OCI-LY7 (cell line): ENCODE results near the gene RAPGEF4. TPM values are rescaled to one million over a fixed set of nuclear protein-coding genes. Genes with fewer than 3 reads are reported as not detected.

Source experiments
- BruUV-seq: library from RNA; stranded (reverse); fragments of 400-500 nt; replicated peaks from 2 replicates; lab custom pipeline; 2021; lab: Mats Ljungman, UMichigan
- CTCF ChIA-PET: fragments of 300-600 bp; sonication (Branson Sonifier 250); formaldehyde crosslinking; loops from one replicate; lab custom pipeline; 2022; ENCODE audit warnings: antibody characterized with exemption; ENCODE audit not compliant: unreplicated experiment; lab: Charles Lee
- POLR2A ChIA-PET: fragments of 300-600 bp; sonication (Branson Sonifier 250); formaldehyde crosslinking; loops from one replicate; lab custom pipeline; 2022; ENCODE audit warnings: antibody characterized with exemption; lab: Charles Lee
- DNase-seq: peaks from one replicate; pipeline ENCODE4 v3.0.0-alpha.2; 2015; ENCODE audit warnings: low spot score
- H2AFZ ChIP-seq: fragments of 200-600 bp; sonication (generic), shearing (Covaris generic); 2 replicates; pipeline ENCODE4 v1.6.1; 2014; ENCODE audit warnings: mild to moderate bottlenecking, antibody characterized with exemption, low read length, moderate library complexity
- H3K27ac ChIP-seq: fragments of 200-600 bp; sonication (generic); 2 replicates; pipeline ENCODE4 v1.5.1; 2014; ENCODE audit warnings: mixed run types, low read depth, mild to moderate bottlenecking, moderate library complexity, low read length, inconsistent platforms; ENCODE audit not compliant: poor library complexity, severe bottlenecking
- H3K36me3 ChIP-seq: fragments of 200-600 bp; sonication (generic); 2 replicates; pipeline ENCODE4 v1.6.1; 2014; ENCODE audit warnings: mild to moderate bottlenecking, antibody characterized with exemption, low read length, moderate library complexity, mixed read lengths; ENCODE audit not compliant: insufficient read depth
- H3K4me1 ChIP-seq: fragments of 200-600 bp; sonication (generic); 2 replicates; pipeline ENCODE4 v1.5.1; 2014; ENCODE audit warnings: mild to moderate bottlenecking, low read length; ENCODE audit not compliant: insufficient read depth, poor library complexity, severe bottlenecking
- H3K4me2 ChIP-seq: fragments of 200-600 bp; sonication (generic); 2 replicates; pipeline ENCODE4 v1.6.1; 2014; ENCODE audit warnings: mild to moderate bottlenecking, low read length
- H3K4me3 ChIP-seq: fragments of 200-600 bp; sonication (generic); 2 replicates; pipeline ENCODE4 v1.5.1; 2014; ENCODE audit warnings: mild to moderate bottlenecking, low read depth, low read length; ENCODE audit not compliant: poor library complexity, severe bottlenecking
- H3K79me2 ChIP-seq: fragments of 200-600 bp; sonication (generic); 2 replicates; pipeline ENCODE4 v1.6.1; 2016; ENCODE audit warnings: low read depth, mild to moderate bottlenecking, low read length, moderate library complexity, mixed read lengths; ENCODE audit not compliant: insufficient read depth
- H3K9me2 ChIP-seq: fragments of 200-600 bp; sonication (generic); 2 replicates; pipeline ENCODE4 v1.6.1; 2016; ENCODE audit warnings: mild to moderate bottlenecking, low read length, mixed read lengths; ENCODE audit not compliant: insufficient read depth
- H3K9me3 ChIP-seq: fragments of 200-600 bp; sonication (generic); 2 replicates; pipeline ENCODE4 v1.6.1; 2014; ENCODE audit warnings: mild to moderate bottlenecking, mixed run types, low read length, mixed read lengths
- H4K20me1 ChIP-seq: fragments of 200-600 bp; sonication (generic); 2 replicates; pipeline ENCODE4 v1.6.1; 2014; ENCODE audit warnings: mild to moderate bottlenecking, antibody characterized with exemption, low read length, moderate library complexity, mixed read lengths; ENCODE audit not compliant: insufficient read depth
- CTCF ChIP-seq: fragments of 200-600 bp; sonication (generic); conservative IDR thresholded peaks from 2 replicates; pipeline ENCODE4 v1.5.1; 2014; ENCODE audit warnings: mild to moderate bottlenecking, antibody characterized with exemption, low read length, moderate library complexity, mixed read lengths
- EZH2phosphoT487 ChIP-seq: fragments of 200-600 bp; sonication (generic); IDR thresholded peaks from 2 replicates; pipeline ENCODE4 v1.6.1; 2018; ENCODE audit warnings: low read depth, borderline replicate concordance, mild to moderate bottlenecking, mixed run types, antibody characterized with exemption, low read length, moderate library complexity, mixed read lengths
- intact Hi-C: fragments of 100-400 bp; cut with micrococcal nuclease; formaldehyde crosslinking; loops from one replicate; pipeline ENCODE4 v1.10.0; 2022; ENCODE audit not compliant: unreplicated experiment
- total RNA-seq, 2 experiments: library from RNA; depleted of rRNA in 1 of 2; stranded (reverse); fragments of >200 nt in 1 of 2; shearing (Covaris generic) in 1 of 2; gene quantifications; 2 replicates each; pipeline ENCODE4 v1.2.3, GENCODE V29; 2014 to 2022

RAPGEF4 gene
- total RNA-seq, 2 experiments from 2014 or later: 0.22 to 0.55 TPM

GRCh38 chr2:172953411-172953810, 217.8 kb downstream of the RAPGEF4 start:
- DNase-seq: no peak
- Histone ChIP-seq H3K4me1 (no peaks in the 10 kb centered on the region), H2AFZ (no peak overlapping the region), H4K20me1 (no peaks in the 10 kb centered on the region), H3K27ac (no peak overlapping the region), H3K36me3 (no peaks in the 10 kb centered on the region), H3K4me3 (no peak overlapping the region), H3K9me2 (no peaks in the 10 kb centered on the region), H3K9me3 (no peaks in the 10 kb centered on the region), H3K4me2 (no peak overlapping the region), H3K79me2 (no peaks in the 10 kb centered on the region)
- intact Hi-C loops: no loop called here
- ChIA-PET CTCF (no interaction called here), POLR2A (no interaction called here)
- TF ChIP-seq EZH2phosphoT487: no peak
- TF ChIP-seq CTCF: no peak
- no TSS peak for BruUV-seq

- H3K27ac ChIP-seq: no peak overlapping the region
- H3K36me3 ChIP-seq: no peaks in the 10 kb centered on the region
- BruUV-seq: no TSS peak
- H3K4me2 ChIP-seq: no peak overlapping the region
- ChIA-PET CTCF (no interaction called here), POLR2A (no interaction called here)
- H4K20me1 ChIP-seq: no peaks in the 10 kb centered on the region
- DNase-seq: no peak
- no peak overlapping the region for H2AFZ ChIP-seq
- H3K9me3 ChIP-seq: no peaks in the 10 kb centered on the region
- TF ChIP-seq CTCF (no peak), EZH2phosphoT487 (no peak)
- H3K9me2 ChIP-seq: no peaks in the 10 kb centered on the region
- intact Hi-C loops: no loop called here
- H3K79me2 ChIP-seq: no peaks in the 10 kb centered on the region
- no peaks in the 10 kb centered on the region for H3K4me1 ChIP-seq
- H3K4me3 ChIP-seq: no peak overlapping the region
Observed at GRCh38 chr2:172953970-172954852, 218.6 kb downstream of the RAPGEF4 start.

- Histone ChIP-seq H2AFZ (no peak overlapping the region), H3K9me3 (no peaks in the 10 kb centered on the region), H3K4me2 (no peak overlapping the region), H3K4me1 (no peaks in the 10 kb centered on the region), H4K20me1 (no peaks in the 10 kb centered on the region), H3K27ac (no peak overlapping the region), H3K36me3 (no peaks in the 10 kb centered on the region), H3K9me2 (no peaks in the 10 kb centered on the region), H3K4me3 (no peak overlapping the region), H3K79me2 (no peaks in the 10 kb centered on the region)
- no TSS peak for BruUV-seq
- TF ChIP-seq CTCF (no peak), EZH2phosphoT487 (no peak)
- ChIA-PET POLR2A (no interaction called here), CTCF (no interaction called here)
- no peak for DNase-seq
- intact Hi-C loops: no loop called here
Observed at GRCh38 chr2:172955587-172955986, 219.9 kb downstream of the RAPGEF4 start.
